ENCODE measurements around the gene XBP1. TPM values are rescaled to one million over a fixed set of nuclear protein-coding genes. Genes with fewer than 3 reads are reported as not detected.

XBP1 gene
- total and polyA plus RNA-seq, 4 donors: 303 to 705 (median 605) TPM

DNA sequence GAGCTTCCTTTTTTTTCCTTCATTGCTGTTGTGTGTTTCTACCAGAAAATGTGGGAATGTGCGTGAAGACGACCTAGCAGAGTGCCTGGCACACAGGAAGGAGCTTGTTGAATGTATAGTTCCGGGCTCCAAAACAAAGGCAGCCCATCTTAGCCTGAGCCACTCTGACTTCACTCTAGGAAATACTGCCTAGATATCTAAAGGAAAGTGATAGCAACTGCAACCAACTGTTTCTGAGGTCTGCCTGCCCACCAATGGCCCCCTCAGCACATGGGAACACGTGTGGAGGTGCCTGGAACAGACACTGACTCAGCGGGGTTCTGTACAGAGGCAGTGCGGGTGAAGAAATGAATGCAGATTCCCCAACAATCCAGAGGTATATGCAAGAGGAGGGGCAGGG is 14.7 kb upstream of the XBP1 start (continued):
- no peak for TF ChIP-seq REST (IDR thresholded peaks at IDR 0.05)
- no peak for TF ChIP-seq FOXA2 (IDR thresholded peaks at IDR 0.05)
- TF ChIP-seq YY1 (IDR thresholded peaks at IDR 0.05): no peak
- no peak for TF ChIP-seq JUND (IDR thresholded peaks at IDR 0.05)
- TF ChIP-seq, protein P1, sequence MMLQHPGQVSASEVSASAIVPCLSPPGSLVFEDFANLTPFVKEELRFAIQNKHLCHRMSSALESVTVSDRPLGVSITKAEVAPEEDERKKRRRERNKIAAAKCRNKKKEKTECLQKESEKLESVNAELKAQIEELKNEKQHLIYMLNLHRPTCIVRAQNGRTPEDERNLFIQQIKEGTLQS (IDR thresholded peaks at IDR 0.05): no peak
- TF ChIP-seq, protein P2, sequence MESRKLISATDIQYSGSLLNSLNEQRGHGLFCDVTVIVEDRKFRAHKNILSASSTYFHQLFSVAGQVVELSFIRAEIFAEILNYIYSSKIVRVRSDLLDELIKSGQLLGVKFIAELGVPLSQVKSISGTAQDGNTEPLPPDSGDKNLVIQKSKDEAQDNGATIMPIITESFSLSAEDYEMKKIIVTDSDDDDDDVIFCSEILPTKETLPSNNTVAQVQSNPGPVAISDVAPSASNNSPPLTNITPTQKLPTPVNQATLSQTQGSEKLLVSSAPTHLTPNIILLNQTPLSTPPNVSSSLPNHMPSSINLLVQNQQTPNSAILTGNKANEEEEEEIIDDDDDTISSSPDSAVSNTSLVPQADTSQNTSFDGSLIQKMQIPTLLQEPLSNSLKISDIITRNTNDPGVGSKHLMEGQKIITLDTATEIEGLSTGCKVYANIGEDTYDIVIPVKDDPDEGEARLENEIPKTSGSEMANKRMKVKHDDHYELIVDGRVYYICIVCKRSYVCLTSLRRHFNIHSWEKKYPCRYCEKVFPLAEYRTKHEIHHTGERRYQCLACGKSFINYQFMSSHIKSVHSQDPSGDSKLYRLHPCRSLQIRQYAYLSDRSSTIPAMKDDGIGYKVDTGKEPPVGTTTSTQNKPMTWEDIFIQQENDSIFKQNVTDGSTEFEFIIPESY (IDR thresholded peaks at IDR 0.05): no peak
- no peak for TF ChIP-seq TAF1 (conservative IDR thresholded peaks at IDR 0.05)

DNA sequence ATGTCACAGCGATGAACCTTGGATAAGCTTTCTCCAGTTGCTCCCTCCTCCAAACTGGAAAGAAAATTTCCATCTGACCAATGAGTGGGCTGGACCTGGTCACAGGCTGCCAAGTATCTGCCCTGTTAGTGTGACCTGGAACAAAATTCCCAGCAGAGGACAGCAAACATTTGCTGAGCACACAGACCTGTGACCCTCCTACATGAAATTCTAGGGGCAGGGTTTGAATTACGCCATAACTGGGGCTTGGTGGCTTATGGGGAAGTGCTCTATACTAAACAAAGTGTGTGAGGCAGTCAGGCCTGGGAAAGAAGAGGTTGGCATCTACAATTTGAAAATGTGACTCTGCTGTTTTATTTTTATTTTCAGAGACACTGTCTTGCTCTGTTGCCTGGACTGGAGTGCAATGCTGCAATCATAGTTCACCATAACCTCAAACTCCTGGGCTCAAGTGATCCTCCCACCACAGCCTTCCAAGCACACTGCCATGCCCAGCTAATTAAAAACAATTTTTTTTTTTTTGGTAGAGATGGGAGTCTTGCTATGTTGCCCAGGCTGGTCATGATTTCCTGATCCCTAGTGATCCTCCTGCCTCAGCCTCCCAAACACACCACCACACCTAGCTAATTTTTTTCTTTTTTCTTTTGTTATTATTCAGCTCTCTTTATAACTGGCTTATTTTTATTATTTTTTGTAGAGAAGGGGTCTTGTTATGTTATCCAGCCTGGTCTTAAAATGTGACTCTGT is 13.6 kb upstream of the XBP1 start:
- no peaks in the 10 kb centered on the region for H3K9me3 ChIP-seq (ENCODE audit: control insufficient read depth in 4 of 4, low read length in 3 of 4)
- no peak overlapping the region for H3K4me3 ChIP-seq (ENCODE audit: low read depth in 1 of 3, low read length in 3 of 3)
- peak; percentile 57 for DNase-seq (ENCODE audit: low spot score)
- WGBS: 18% methylated on average over 2 of the region's 2 CpGs
- peak overlapping the region in 1 of 2 donors; percentile 52 for H3K9ac ChIP-seq (ENCODE audit: low read depth in 1 of 2, low read length in 2 of 2)
- H3K27me3 ChIP-seq (ENCODE audit: control insufficient read depth in 4 of 4, insufficient read depth in 4 of 4, low read length in 3 of 4): no peaks in the 10 kb centered on the region
- H3K4me1 ChIP-seq (ENCODE audit: control insufficient read depth in 4 of 4, insufficient read depth in 4 of 4, low read length in 3 of 4): peaks cover 33 to 76% (median 65%) of the 10 kb centered on the region in 4 donors
- TF ChIP-seq REST (IDR thresholded peaks at IDR 0.05): peak; percentile 76
- TF ChIP-seq RXRA (IDR thresholded peaks at IDR 0.05): peak; percentile 96 to 98
- TF ChIP-seq, protein P1 (IDR thresholded peaks at IDR 0.05): peak; percentile 83
- peak; percentile 97 for TF ChIP-seq HNF4A (conservative IDR thresholded peaks at IDR 0.05)
- TF ChIP-seq GABPA (IDR thresholded peaks at IDR 0.05 in 1 of 2, conservative IDR thresholded peaks at IDR 0.05 in 1 of 2): peak in 1 of 2 donors; percentile 47
- peak; percentile 73 for TF ChIP-seq FOXA2 (IDR thresholded peaks at IDR 0.05)
- peak; percentile 64 to 81 for TF ChIP-seq EGR1 (IDR thresholded peaks at IDR 0.05; ENCODE audit: low read depth in 2 of 2)
- no peak for TF ChIP-seq CTCF (IDR thresholded peaks at IDR 0.05; ENCODE audit: low read depth, low read length, missing input control)
- TF ChIP-seq, protein P2 (IDR thresholded peaks at IDR 0.05): peak; percentile 90
- TF ChIP-seq SP1 (IDR thresholded peaks at IDR 0.05): peak; percentile 99
- TF ChIP-seq FOXA1 (IDR thresholded peaks at IDR 0.05): peak; percentile 69
- TF ChIP-seq HNF4G (IDR thresholded peaks at IDR 0.05): peak; percentile 87
- peak; percentile 52 to 53 for TF ChIP-seq RAD21 (IDR thresholded peaks at IDR 0.05)
- TF ChIP-seq TAF1 (conservative IDR thresholded peaks at IDR 0.05): peak; percentile 50
- TF ChIP-seq, protein P3, sequence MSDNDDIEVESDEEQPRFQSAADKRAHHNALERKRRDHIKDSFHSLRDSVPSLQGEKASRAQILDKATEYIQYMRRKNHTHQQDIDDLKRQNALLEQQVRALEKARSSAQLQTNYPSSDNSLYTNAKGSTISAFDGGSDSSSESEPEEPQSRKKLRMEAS (IDR thresholded peaks at IDR 0.05): peak; percentile 92
- peak; percentile 96 for TF ChIP-seq NR2F2 (IDR thresholded peaks at IDR 0.05)
- TF ChIP-seq YY1 (IDR thresholded peaks at IDR 0.05): peak; percentile 91
- TF ChIP-seq JUND (IDR thresholded peaks at IDR 0.05): peak; percentile 87 to 95
- H3K36me3 ChIP-seq (ENCODE audit: control insufficient read depth in 4 of 4, insufficient read depth in 3 of 4, low read depth in 1 of 4, low read length in 3 of 4): no peaks in the 10 kb centered on the region
- H3K27ac ChIP-seq (ENCODE audit: low read depth in 1 of 2, low read length in 2 of 2): peak overlapping the region; percentile 83 to 94
